OCI-LY7 (cell line): ENCODE measurements around the gene JAZF1.

ENCODE experiments used
- CTCF ChIP-seq: fragments of 200-600 bp; sonication (generic); conservative IDR thresholded peaks from 2 replicates; pipeline ENCODE4 v1.5.1; 2014; ENCODE audit warnings: mild to moderate bottlenecking, antibody characterized with exemption, low read length, moderate library complexity, mixed read lengths
- EZH2phosphoT487 ChIP-seq: fragments of 200-600 bp; sonication (generic); IDR thresholded peaks from 2 replicates; pipeline ENCODE4 v1.6.1; 2018; ENCODE audit warnings: low read depth, borderline replicate concordance, mild to moderate bottlenecking, mixed run types, antibody characterized with exemption, low read length, moderate library complexity, mixed read lengths

DNA sequence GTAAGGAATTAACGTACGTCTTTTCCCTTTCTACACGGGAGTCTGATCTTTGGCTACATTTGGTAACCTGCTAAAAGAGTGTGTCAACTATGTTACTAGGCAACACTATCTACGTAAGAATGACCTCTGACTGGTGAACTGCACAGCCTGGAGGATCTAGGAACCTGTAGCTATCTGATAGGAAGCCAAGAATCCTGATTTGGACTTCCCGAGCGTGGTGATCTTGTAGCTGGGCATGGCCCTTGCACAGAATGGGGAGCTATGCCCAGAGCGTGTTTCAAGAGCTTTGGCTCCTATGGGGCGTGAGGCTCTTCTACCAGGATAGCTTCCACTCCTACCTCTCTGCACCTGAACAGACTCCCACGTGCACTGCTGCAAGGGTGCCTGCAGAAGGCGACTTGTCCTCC, 283.2 kb downstream of the JAZF1 start:
- TF ChIP-seq CTCF (no peak), EZH2phosphoT487 (no peak)
